Measurements from ENCODE around the gene NDNF. TPM values are rescaled to one million over a fixed set of nuclear protein-coding genes. Genes with fewer than 3 reads are reported as not detected.

NDNF gene
- total and polyA plus RNA-seq, 9 of the 15 experiments (the other 6 are each of a cell fraction or from before 2014, with no cell fraction given) = not detected

DNA sequence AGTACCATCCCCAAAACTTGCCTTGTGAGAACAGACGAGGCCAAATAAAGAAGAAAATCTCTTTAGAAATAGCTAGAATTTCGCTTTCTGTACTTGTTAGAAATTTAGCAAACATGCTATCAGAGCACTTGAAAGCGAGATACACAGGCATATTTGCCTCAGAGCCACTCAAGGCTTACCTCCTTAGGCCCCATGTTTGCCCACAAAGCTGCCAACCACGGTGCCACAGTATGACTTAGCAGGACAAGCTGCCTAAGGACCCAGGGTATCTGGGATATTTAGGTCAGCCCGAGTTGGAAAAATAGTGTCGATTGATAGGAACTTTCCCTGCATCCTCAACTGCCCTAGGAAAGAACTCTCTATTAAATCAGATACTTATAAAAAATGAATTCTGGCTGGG is 24.2 kb downstream of the NDNF start:
- H3K9ac ChIP-seq (ENCODE audit: insufficient read depth in 1 of 2, low read depth in 2 of 2, low read length in 2 of 2) = no peak overlapping the region
- no peaks in the 10 kb centered on the region for H3K9me1 ChIP-seq (ENCODE audit: control insufficient read depth, insufficient read depth, low read length)
- no peaks in the 10 kb centered on the region for H3K9me3 ChIP-seq (replicated peaks; ENCODE audit: control insufficient read depth, insufficient read depth, low read depth, low read length)
- DNase-seq (ENCODE audit: extremely low read depth in 1 of 4, low spot score in 3 of 4) = no peak
- FAIRE-seq = no peak
- 0% methylated on average over 6 of the region's 6 CpGs for WGBS (ENCODE audit: insufficient coverage, low coverage, missing lambda C conversion rate)
- no peak for ATAC-seq
- in situ Hi-C loops (cut with MboI) = no loop called here
- no peaks in the 10 kb centered on the region for H4K20me1 ChIP-seq (replicated peaks; ENCODE audit: control insufficient read depth, insufficient read depth, low read length)
- H3K4me2 ChIP-seq (ENCODE audit: insufficient read depth, low read length) = no peak overlapping the region
- intact Hi-C loops (cut with micrococcal nuclease) = no loop called here
- H3K36me3 ChIP-seq (ENCODE audit: control insufficient read depth, insufficient read depth, low read length) = no peaks in the 10 kb centered on the region
- no peaks in the 10 kb centered on the region for H3K79me2 ChIP-seq (ENCODE audit: control insufficient read depth, insufficient read depth, low read length)
- H3K27me3 ChIP-seq (ENCODE audit: control insufficient read depth in 2 of 2, insufficient read depth in 2 of 2, low read length in 2 of 2) = no peaks in the 10 kb centered on the region
- H2AFZ ChIP-seq (ENCODE audit: low read depth, low read length) = no peak overlapping the region
- BruUV-seq (replicated peaks) = no TSS peak
- H3K4me3 ChIP-seq = no peak overlapping the region
- no peaks in the 10 kb centered on the region for H3K4me1 ChIP-seq (replicated peaks in 1 of 2; ENCODE audit: control insufficient read depth in 2 of 2, insufficient read depth in 2 of 2, low read length in 2 of 2)
- TF ChIP-seq RBM22 (IDR thresholded peaks at IDR 0.05; ENCODE audit: low read depth, low read length, poor library complexity, severe bottlenecking) (no peak), NFIX (CRISPR knock-in tag; IDR thresholded peaks at IDR 0.05; ENCODE audit: low read depth) (no peak)
- POLR2A ChIA-PET = interaction anchor here (0.6 kb wide), 2 partner anchors 61 to 374 kb away, joined by 3 read pairs; no protein-coding TSS in a partner anchor
- no peak overlapping the region for H3K27ac ChIP-seq (ENCODE audit: extremely low read depth, low read depth, low read length)
- CTCF ChIA-PET (ENCODE audit: low intra/inter-chr PET ratio) = no interaction called here

- H3K79me2 ChIP-seq (ENCODE audit: control insufficient read depth, insufficient read depth, low read length) = no peaks in the 10 kb centered on the region
- no peak overlapping the region for H3K4me2 ChIP-seq (ENCODE audit: insufficient read depth, low read length)
- no TSS peak for BruUV-seq (replicated peaks)
- no peak overlapping the region for H3K9ac ChIP-seq (ENCODE audit: insufficient read depth in 1 of 2, low read depth in 2 of 2, low read length in 2 of 2)
- ATAC-seq (no peak), FAIRE-seq (no peak), DNase-seq (ENCODE audit: extremely low read depth in 1 of 4, low spot score in 3 of 4) (no peak)
- no peak overlapping the region for H3K27ac ChIP-seq (ENCODE audit: extremely low read depth, low read depth, low read length)
- ChIA-PET CTCF (ENCODE audit: low intra/inter-chr PET ratio) (no interaction called here), POLR2A (no interaction called here)
- H3K27me3 ChIP-seq (ENCODE audit: control insufficient read depth in 2 of 2, insufficient read depth in 2 of 2, low read length in 2 of 2) = no peaks in the 10 kb centered on the region
- WGBS (ENCODE audit: insufficient coverage, low coverage, missing lambda C conversion rate) = 0% methylated on average over 8 of the region's 8 CpGs
- in situ Hi-C loops (cut with MboI) (no loop called here), intact Hi-C loops (cut with micrococcal nuclease) (no loop called here)
- H3K9me3 ChIP-seq (replicated peaks; ENCODE audit: control insufficient read depth, insufficient read depth, low read depth, low read length) = no peaks in the 10 kb centered on the region
- no peak overlapping the region for H3K4me3 ChIP-seq
- TF ChIP-seq XRCC5 (IDR thresholded peaks at IDR 0.05; ENCODE audit: low read depth, low read length) = no peak
- no peak for TF ChIP-seq ZKSCAN3 (CRISPR knock-in tag; IDR thresholded peaks at IDR 0.05)
- no peak for TF ChIP-seq CXXC5 (CRISPR knock-in tag; IDR thresholded peaks at IDR 0.05)
- TF ChIP-seq ZNF143 (CRISPR knock-in tag; IDR thresholded peaks at IDR 0.05) = no peak
- TF ChIP-seq, protein P1, sequence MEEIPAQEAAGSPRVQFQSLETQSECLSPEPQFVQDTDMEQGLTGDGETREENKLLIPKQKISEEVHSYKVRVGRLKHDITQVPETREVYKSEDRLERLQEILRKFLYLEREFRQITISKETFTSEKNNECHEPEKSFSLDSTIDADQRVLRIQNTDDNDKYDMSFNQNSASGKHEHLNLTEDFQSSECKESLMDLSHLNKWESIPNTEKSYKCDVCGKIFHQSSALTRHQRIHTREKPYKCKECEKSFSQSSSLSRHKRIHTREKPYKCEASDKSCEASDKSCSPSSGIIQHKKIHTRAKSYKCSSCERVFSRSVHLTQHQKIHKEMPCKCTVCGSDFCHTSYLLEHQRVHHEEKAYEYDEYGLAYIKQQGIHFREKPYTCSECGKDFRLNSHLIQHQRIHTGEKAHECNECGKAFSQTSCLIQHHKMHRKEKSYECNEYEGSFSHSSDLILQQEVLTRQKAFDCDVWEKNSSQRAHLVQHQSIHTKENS (CRISPR knock-in tag; IDR thresholded peaks at IDR 0.05) = no peak
- no peak for TF ChIP-seq ZNF239 (CRISPR knock-in tag; IDR thresholded peaks at IDR 0.05)
- no peak for TF ChIP-seq HIVEP1 (CRISPR knock-in tag; IDR thresholded peaks at IDR 0.05)
- H2AFZ ChIP-seq (ENCODE audit: low read depth, low read length) = no peak overlapping the region
- no peaks in the 10 kb centered on the region for H3K4me1 ChIP-seq (replicated peaks in 1 of 2; ENCODE audit: control insufficient read depth in 2 of 2, insufficient read depth in 2 of 2, low read length in 2 of 2)
- H3K9me1 ChIP-seq (ENCODE audit: control insufficient read depth, insufficient read depth, low read length) = no peaks in the 10 kb centered on the region
- H3K36me3 ChIP-seq (ENCODE audit: control insufficient read depth, insufficient read depth, low read length) = no peaks in the 10 kb centered on the region
- no peaks in the 10 kb centered on the region for H4K20me1 ChIP-seq (replicated peaks; ENCODE audit: control insufficient read depth, insufficient read depth, low read length)
These were observed 30.8 kb downstream of the NDNF start for GRCh38 chr4:121041307-121042090.

All from K562 (cell line).